Peyer's patch (tissue), 4 donors: ENCODE data around the gene CALHM3.

Source experiments
- CTCF ChIP-seq, 6 experiments: fragments of 450-650 bp in 4 of 6; fragments of 200-600 bp in 2 of 6; sonication (generic) in 1 of 6; IDR thresholded peaks; one replicate each; pipeline ENCODE4 v1.5.1; 2017 to 2019; ENCODE audit warnings: antibody characterized with exemption in 6 of 6, mild to moderate bottlenecking in 3 of 6, moderate library complexity in 1 of 6
- POLR2A ChIP-seq, 2 donors: fragments of 450-650 bp; IDR thresholded peaks; one replicate each; pipeline ENCODE4 v1.5.1; 2017; ENCODE audit warnings: antibody characterized with exemption in 2 of 2, mild to moderate bottlenecking in 2 of 2, moderate library complexity in 2 of 2

DNA sequence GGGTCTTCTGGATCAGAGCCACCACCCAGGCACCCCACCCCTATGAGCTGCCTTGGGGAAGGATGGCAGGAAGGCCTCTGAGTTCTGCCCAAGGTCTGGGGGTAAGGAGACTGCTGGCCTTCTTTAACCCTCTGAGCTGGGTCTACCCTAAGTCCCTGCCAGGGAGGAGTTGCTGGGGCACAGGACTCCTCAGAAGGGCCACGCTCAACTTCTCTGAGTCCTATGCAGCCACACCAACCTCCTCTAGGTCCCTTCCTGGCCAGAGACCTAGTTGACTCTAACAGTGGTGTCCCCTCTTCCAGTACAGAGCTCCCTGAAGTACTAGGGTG is 11.9 kb upstream of the CALHM3 start:
- TF ChIP-seq POLR2A (IDR thresholded peaks at IDR 0.05) (no peak), CTCF (IDR thresholded peaks at IDR 0.05) (no peak)
